Measurements from ENCODE around the gene BRINP1. TPM values are rescaled to one million over a fixed set of nuclear protein-coding genes. Genes with fewer than 3 reads are reported as not detected.

BRINP1 gene
- total RNA-seq, 1 experiment from 2014 or later: 14.0 TPM

DNA sequence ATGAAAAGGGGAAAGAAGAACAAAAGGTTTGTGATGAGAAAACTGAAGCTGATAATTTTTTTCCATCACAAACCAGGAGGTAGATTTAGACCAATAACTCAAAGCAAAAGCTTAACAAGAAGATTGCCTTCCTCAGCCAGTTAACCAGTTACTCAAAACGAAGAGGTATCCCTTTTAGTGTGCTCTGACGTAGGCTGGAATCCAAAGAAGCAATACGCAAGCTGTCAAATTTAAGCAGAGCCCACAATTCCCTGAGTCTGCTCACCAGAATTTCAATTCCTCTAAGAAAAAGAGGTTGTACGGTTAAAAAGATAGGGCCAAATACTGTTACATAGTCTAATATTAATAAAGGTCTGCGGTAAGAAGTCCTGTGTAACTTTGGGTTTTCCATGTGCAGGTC is 61.8 kb downstream of the BRINP1 start:
- no peak overlapping the region for H2BK120ac ChIP-seq (ENCODE audit: low read depth, low read length, poor library complexity, severe bottlenecking)
- H4K8ac ChIP-seq (replicated peaks; ENCODE audit: insufficient read length, low read depth, low read length): no peak overlapping the region
- H3K27me3 Mint-ChIP-seq (ENCODE audit: low read depth): no peaks in the 10 kb centered on the region
- H3K36me3 Mint-ChIP-seq (ENCODE audit: insufficient read depth in 1 of 3, low read depth in 3 of 3): peaks cover 0 to 6% (median 5%) of the 10 kb centered on the region in 3 experiments; a peak in 2 of 7 replicates
- H3K23ac ChIP-seq (ENCODE audit: insufficient read length, low read depth, low read length): no peak overlapping the region
- no peak overlapping the region for H3K4me2 ChIP-seq (ENCODE audit: insufficient read depth, insufficient read length, low read length)
- DNase-seq: no peak
- no peak overlapping the region for H3K27ac Mint-ChIP-seq
- no peaks in the 10 kb centered on the region for H3K27me3 ChIP-seq (ENCODE audit: insufficient read depth, low read length)
- H3T11ph ChIP-seq (ENCODE audit: low read length): no peak overlapping the region
- TF ChIP-seq, protein P1, sequence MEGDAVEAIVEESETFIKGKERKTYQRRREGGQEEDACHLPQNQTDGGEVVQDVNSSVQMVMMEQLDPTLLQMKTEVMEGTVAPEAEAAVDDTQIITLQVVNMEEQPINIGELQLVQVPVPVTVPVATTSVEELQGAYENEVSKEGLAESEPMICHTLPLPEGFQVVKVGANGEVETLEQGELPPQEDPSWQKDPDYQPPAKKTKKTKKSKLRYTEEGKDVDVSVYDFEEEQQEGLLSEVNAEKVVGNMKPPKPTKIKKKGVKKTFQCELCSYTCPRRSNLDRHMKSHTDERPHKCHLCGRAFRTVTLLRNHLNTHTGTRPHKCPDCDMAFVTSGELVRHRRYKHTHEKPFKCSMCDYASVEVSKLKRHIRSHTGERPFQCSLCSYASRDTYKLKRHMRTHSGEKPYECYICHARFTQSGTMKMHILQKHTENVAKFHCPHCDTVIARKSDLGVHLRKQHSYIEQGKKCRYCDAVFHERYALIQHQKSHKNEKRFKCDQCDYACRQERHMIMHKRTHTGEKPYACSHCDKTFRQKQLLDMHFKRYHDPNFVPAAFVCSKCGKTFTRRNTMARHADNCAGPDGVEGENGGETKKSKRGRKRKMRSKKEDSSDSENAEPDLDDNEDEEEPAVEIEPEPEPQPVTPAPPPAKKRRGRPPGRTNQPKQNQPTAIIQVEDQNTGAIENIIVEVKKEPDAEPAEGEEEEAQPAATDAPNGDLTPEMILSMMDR (conservative IDR thresholded peaks at IDR 0.05): no peak
- H3K9me3 Mint-ChIP-seq: no peaks in the 10 kb centered on the region
- H4K91ac ChIP-seq (ENCODE audit: insufficient read length, low read depth, low read length): no peak overlapping the region
- peaks cover 25 to 30% of the 10 kb centered on the region in 2 experiments for H3K4me1 Mint-ChIP-seq
- no peak overlapping the region for H2BK12ac ChIP-seq (ENCODE audit: insufficient read length, low read depth, low read length)
- H2AK5ac ChIP-seq (ENCODE audit: insufficient read length, low read length): no peak overlapping the region
- no CpG with 5 or more reads among the region's 5 CpGs for WGBS (ENCODE audit: extremely low coverage, insufficient read length, low lambda C conversion rate)
- no peaks in the 10 kb centered on the region for H3K79me1 ChIP-seq (ENCODE audit: insufficient read depth, low read depth, low read length, poor library complexity, severe bottlenecking)
- H3K9ac ChIP-seq (ENCODE audit: extremely low read depth, insufficient read length, low read length): no peak overlapping the region
- 0 out of 2 replicates have a peak, but pooled peaks cover 2% of the 10 kb centered on the region for H3K79me2 ChIP-seq (ENCODE audit: insufficient read depth, low read length)
- H2BK5ac ChIP-seq (ENCODE audit: insufficient read length, low read length): no peak overlapping the region
- H3K4ac ChIP-seq (ENCODE audit: low read depth, low read length): no peak overlapping the region
- no peak overlapping the region for H3K27ac ChIP-seq (ENCODE audit: insufficient read length, low read depth, low read length)
- no peak overlapping the region for H3K4me3 Mint-ChIP-seq
- H2BK15ac ChIP-seq (ENCODE audit: low read depth, low read length): no peak overlapping the region
- no peak overlapping the region for H3K14ac ChIP-seq (ENCODE audit: insufficient read depth, low read length)
- no peak overlapping the region for H3K56ac ChIP-seq (ENCODE audit: insufficient read length, low read depth, low read length)
- H3K18ac ChIP-seq (ENCODE audit: insufficient read length, low read depth, low read length): no peak overlapping the region
- no peaks in the 10 kb centered on the region for H4K20me1 ChIP-seq (ENCODE audit: control insufficient read depth, insufficient read depth, insufficient read length)
- H2AFZ ChIP-seq (ENCODE audit: low read length): no peak overlapping the region
- no peaks in the 10 kb centered on the region for H3K9me3 ChIP-seq (ENCODE audit: control insufficient read depth, low read depth, low read length)
- no peak overlapping the region for H4K5ac ChIP-seq (ENCODE audit: insufficient read length, low read depth, low read length)
- H2BK20ac ChIP-seq (ENCODE audit: low read depth, low read length, poor library complexity, severe bottlenecking): no peak overlapping the region
- no peaks in the 10 kb centered on the region for H3K23me2 ChIP-seq (ENCODE audit: insufficient read length, low read depth, low read length, poor library complexity, severe bottlenecking)
- H3K4me1 ChIP-seq (ENCODE audit: insufficient read depth, low read length): peaks cover 6% of the 10 kb centered on the region

Measured in H9 (cell line).